Measurements from ENCODE around the gene TMEM178A.

Gene TMEM178A

DNA sequence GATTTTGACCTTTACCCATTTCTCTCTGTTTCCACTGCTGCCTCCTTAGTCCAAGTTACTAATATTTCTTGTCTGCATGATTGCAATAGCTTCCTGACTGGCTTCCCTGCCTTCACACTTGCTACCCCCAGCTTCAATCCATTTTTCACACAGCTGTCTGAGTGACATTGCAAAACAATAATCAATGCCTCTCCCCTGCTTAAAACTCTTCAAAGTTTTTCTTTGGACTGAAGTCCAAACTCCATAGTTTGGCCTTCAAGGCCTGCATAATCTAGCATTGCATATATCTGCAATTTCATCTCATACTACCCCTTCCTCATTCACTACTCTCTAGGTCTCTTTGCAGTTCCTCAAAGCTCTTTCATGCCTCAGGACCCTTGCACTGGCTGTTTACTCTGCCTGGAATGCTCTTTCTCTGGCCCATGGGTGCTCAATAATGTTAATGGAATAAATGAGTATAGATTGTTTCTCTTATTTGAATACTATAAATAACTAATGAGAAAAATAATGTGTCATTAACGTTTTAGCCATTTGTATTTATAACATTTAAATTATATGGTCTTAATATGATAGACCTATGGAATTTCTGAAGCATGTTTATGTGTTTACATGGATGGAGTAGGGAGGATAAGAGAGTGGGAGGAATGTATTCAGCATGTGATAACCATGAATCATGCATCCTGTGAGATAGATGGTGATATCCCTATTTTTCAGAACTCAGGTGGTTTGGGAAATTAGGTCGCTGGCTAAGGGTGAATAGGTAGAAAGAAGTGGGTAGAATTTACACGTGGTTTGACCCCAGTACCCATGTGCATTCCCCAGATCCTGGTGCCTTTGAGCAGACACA, 5.7 kb upstream of the TMEM178A start:
- Histone ChIP-seq H3K79me2 (ENCODE audit: insufficient read depth, low read length) (no peaks in the 10 kb centered on the region), H3K9ac (ENCODE audit: low read depth, low read length) (no peak overlapping the region), H3K27ac (ENCODE audit: low read length) (no peak overlapping the region), H2AFZ (ENCODE audit: low read depth, low read length) (no peak overlapping the region), H3K27me3 (ENCODE audit: insufficient read depth, low read length, poor library complexity) (no peaks in the 10 kb centered on the region), H3K4me2 (ENCODE audit: insufficient read depth, low read length) (no peak overlapping the region), H3K4me1 (ENCODE audit: insufficient read depth, low read length) (no peaks in the 10 kb centered on the region), H3K4me3 (ENCODE audit: low read depth in 1 of 2, low read length in 2 of 2) (no peak overlapping the region), H3K9me3 (ENCODE audit: insufficient read depth, low read length, severe bottlenecking) (peaks cover under 1% of the 10 kb centered on the region), H4K20me1 (ENCODE audit: insufficient read depth, low read length) (no peaks in the 10 kb centered on the region), H3K36me3 (ENCODE audit: insufficient read depth, low read length) (no peaks in the 10 kb centered on the region)
- ATAC-seq (ENCODE audit: insufficient read depth, low read depth) = no peak
- DNase-seq = no peak
- no peak for TF ChIP-seq EZH2 (IDR thresholded peaks at IDR 0.05; ENCODE audit: borderline replicate concordance, low read depth, low read length, severe bottlenecking)
- TF ChIP-seq, protein P1, sequence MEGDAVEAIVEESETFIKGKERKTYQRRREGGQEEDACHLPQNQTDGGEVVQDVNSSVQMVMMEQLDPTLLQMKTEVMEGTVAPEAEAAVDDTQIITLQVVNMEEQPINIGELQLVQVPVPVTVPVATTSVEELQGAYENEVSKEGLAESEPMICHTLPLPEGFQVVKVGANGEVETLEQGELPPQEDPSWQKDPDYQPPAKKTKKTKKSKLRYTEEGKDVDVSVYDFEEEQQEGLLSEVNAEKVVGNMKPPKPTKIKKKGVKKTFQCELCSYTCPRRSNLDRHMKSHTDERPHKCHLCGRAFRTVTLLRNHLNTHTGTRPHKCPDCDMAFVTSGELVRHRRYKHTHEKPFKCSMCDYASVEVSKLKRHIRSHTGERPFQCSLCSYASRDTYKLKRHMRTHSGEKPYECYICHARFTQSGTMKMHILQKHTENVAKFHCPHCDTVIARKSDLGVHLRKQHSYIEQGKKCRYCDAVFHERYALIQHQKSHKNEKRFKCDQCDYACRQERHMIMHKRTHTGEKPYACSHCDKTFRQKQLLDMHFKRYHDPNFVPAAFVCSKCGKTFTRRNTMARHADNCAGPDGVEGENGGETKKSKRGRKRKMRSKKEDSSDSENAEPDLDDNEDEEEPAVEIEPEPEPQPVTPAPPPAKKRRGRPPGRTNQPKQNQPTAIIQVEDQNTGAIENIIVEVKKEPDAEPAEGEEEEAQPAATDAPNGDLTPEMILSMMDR (IDR thresholded peaks at IDR 0.05; ENCODE audit: borderline replicate concordance, extremely low read depth, low read length, poor library complexity, severe bottlenecking) = no peak

DNA sequence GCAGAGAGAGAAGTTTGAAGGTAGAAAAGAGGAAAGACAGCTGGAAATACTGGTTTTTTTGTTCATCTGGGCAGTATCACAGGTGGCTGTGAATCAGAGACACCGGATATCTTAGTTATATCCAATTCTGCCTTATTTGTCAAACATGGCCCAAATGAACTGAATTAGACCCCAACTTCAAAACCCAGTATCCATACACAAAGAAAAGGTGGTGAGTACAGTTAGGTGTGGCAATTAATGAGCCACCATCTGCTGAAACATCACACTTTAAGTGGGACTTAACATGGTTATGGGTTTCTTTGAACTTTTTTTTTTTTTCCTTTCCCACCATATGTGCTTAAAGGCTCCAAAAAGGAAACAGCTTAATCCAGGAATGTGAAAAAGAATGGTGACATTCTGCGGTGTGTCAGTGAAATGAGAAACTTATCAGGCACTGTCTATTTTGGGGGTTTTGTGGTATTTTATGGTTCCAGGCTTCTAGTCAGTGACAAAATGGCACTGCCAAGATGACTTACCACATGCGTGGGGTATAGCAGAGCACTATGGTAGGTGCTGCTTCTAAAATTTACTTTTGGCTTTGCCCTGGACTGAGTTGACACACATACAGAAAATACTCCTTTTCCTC, 5.0 kb upstream of the TMEM178A start:
- peaks cover under 1% of the 10 kb centered on the region for H3K9me3 ChIP-seq (ENCODE audit: insufficient read depth, low read length, severe bottlenecking)
- H2AFZ ChIP-seq (ENCODE audit: low read depth, low read length) = no peak overlapping the region
- H3K4me2 ChIP-seq (ENCODE audit: insufficient read depth, low read length) = no peak overlapping the region
- no peak for ATAC-seq (ENCODE audit: insufficient read depth, low read depth)
- no peaks in the 10 kb centered on the region for H3K36me3 ChIP-seq (ENCODE audit: insufficient read depth, low read length)
- no peak overlapping the region for H3K9ac ChIP-seq (ENCODE audit: low read depth, low read length)
- no peak overlapping the region for H3K27ac ChIP-seq (ENCODE audit: low read length)
- TF ChIP-seq, protein P1 (IDR thresholded peaks at IDR 0.05; ENCODE audit: borderline replicate concordance, extremely low read depth, low read length, poor library complexity, severe bottlenecking) = no peak
- TF ChIP-seq EZH2 (IDR thresholded peaks at IDR 0.05; ENCODE audit: borderline replicate concordance, low read depth, low read length, severe bottlenecking) = no peak
- no peaks in the 10 kb centered on the region for H4K20me1 ChIP-seq (ENCODE audit: insufficient read depth, low read length)
- no peaks in the 10 kb centered on the region for H3K4me1 ChIP-seq (ENCODE audit: insufficient read depth, low read length)
- no peak for DNase-seq
- H3K79me2 ChIP-seq (ENCODE audit: insufficient read depth, low read length) = no peaks in the 10 kb centered on the region
- no peak overlapping the region for H3K4me3 ChIP-seq (ENCODE audit: low read depth in 1 of 2, low read length in 2 of 2)
- H3K27me3 ChIP-seq (ENCODE audit: insufficient read depth, low read length, poor library complexity) = no peaks in the 10 kb centered on the region

DNA sequence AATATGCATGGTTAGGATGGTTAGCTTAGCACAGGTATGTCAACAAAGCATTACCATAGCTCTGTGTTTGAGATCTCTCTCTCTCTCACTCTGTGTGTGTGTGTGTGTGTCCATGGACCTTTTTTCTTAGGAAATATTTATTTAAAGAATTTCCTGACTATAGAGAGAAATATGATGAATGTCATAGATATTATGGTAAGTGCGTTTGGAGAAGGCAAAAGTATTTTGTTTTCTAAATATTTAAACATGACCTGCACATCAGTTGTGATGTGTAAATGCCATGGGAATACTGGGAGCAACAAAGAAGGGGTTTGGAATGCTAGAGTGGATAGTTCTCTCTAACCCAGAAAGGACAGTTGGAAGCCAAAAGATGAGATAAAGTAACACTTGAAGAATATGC, 3.9 kb upstream of the TMEM178A start:
- no peak overlapping the region for H2AFZ ChIP-seq (ENCODE audit: low read depth, low read length)
- peaks cover 2% of the 10 kb centered on the region for H3K9me3 ChIP-seq (ENCODE audit: insufficient read depth, low read length, severe bottlenecking)
- TF ChIP-seq, protein P1 (IDR thresholded peaks at IDR 0.05; ENCODE audit: borderline replicate concordance, extremely low read depth, low read length, poor library complexity, severe bottlenecking) = no peak
- no peak for TF ChIP-seq EZH2 (IDR thresholded peaks at IDR 0.05; ENCODE audit: borderline replicate concordance, low read depth, low read length, severe bottlenecking)
- no peaks in the 10 kb centered on the region for H3K36me3 ChIP-seq (ENCODE audit: insufficient read depth, low read length)
- H3K4me1 ChIP-seq (ENCODE audit: insufficient read depth, low read length) = no peaks in the 10 kb centered on the region
- H3K79me2 ChIP-seq (ENCODE audit: insufficient read depth, low read length) = no peaks in the 10 kb centered on the region
- H3K4me3 ChIP-seq (ENCODE audit: low read depth in 1 of 2, low read length in 2 of 2) = no peak overlapping the region
- ATAC-seq (ENCODE audit: insufficient read depth, low read depth) (no peak), DNase-seq (no peak)
- H3K27me3 ChIP-seq (ENCODE audit: insufficient read depth, low read length, poor library complexity) = no peaks in the 10 kb centered on the region
- H3K4me2 ChIP-seq (ENCODE audit: insufficient read depth, low read length) = no peak overlapping the region
- no peaks in the 10 kb centered on the region for H4K20me1 ChIP-seq (ENCODE audit: insufficient read depth, low read length)
- H3K27ac ChIP-seq (ENCODE audit: low read length) = no peak overlapping the region
- H3K9ac ChIP-seq (ENCODE audit: low read depth, low read length) = no peak overlapping the region
